NK-92 treated with Interleukin-12 subunit alpha and Interleukin-12 subunit beta, amount 100 ng/mL, for 24 hours (cell line): ENCODE measurements around the gene CPVL.

Experiments used
- DNase-seq: peaks from one replicate; lab custom pipeline; 2025; lab: John Stamatoyannopoulos, UW

Gene CPVL

GRCh38 chr7:28973591-28973990, 172.7 kb downstream of the CPVL start:
- no peak for DNase-seq

GRCh38 chr7:28964056-28964455, 182.3 kb downstream of the CPVL start:
- DNase-seq, result no peak

- DNase-seq, result no peak
Measured at GRCh38 chr7:28961972-28962371, 184.4 kb downstream of the CPVL start.

- no peak for DNase-seq
Measured at GRCh38 chr7:28960071-28960840, 186.1 kb downstream of the CPVL start.

- DNase-seq, result no peak
Measured at GRCh38 chr7:28958980-28959347, 187.4 kb downstream of the CPVL start.

- DNase-seq, result no peak
Measured at GRCh38 chr7:28958235-28958979, 187.9 kb downstream of the CPVL start, which contains the start of gene TRIL. TRIL (minus strand) TSS chr7:28958330; CDS start chr7:28958046, 284 bp downstream.

- DNase-seq, result no peak
Measured at GRCh38 chr7:28957751-28958234, 188.5 kb downstream of the CPVL start.

GRCh38 chr7:28957064-28957750, 189.1 kb downstream of the CPVL start:
- no peak for DNase-seq

- DNase-seq, result no peak
Measured at GRCh38 chr7:28956608-28957063, 189.7 kb downstream of the CPVL start.

- no peak for DNase-seq
Measured at GRCh38 chr7:28955718-28956607, 190.4 kb downstream of the CPVL start.

- no peak for DNase-seq
Measured at GRCh38 chr7:28955356-28955717, 191.0 kb downstream of the CPVL start.

GRCh38 chr7:28954946-28955345, 191.4 kb downstream of the CPVL start:
- DNase-seq, result no peak

- no peak for DNase-seq
Measured at GRCh38 chr7:28954471-28954870, 191.9 kb downstream of the CPVL start.

- DNase-seq, result no peak
Measured at GRCh38 chr7:28953633-28954032, 192.7 kb downstream of the CPVL start.
